Prostate gland (tissue), 2 donors: ENCODE results near the gene PDCD7. TPM values are rescaled to one million over a fixed set of nuclear protein-coding genes. Genes with fewer than 3 reads are reported as not detected.
"Not testable (repeated sequence)": the region's sequence is repeated elsewhere in the genome, so short reads cannot be mapped to it uniquely, and the experiment has no call there.

ENCODE experiments used
- DNase-seq: peaks from one replicate; pipeline ENCODE4 v3.0.0-alpha.2; 2019; ENCODE audit warnings: low spot score
- H3K27ac ChIP-seq, 2 donors: fragments of 200-600 bp; sonication (generic); 2 replicates each; pipeline ENCODE4 v1.5.1; 2017 to 2019
- H3K27me3 ChIP-seq: fragments of 200-600 bp; sonication (generic); replicated peaks from 2 replicates; pipeline ENCODE4 v1.5.1; 2019; ENCODE audit not compliant: insufficient read depth
- H3K36me3 ChIP-seq, 2 donors: fragments of 200-600 bp; sonication (generic); 1 replicate in 1 of 2; 2 replicates in 1 of 2; pipeline versions ENCODE4 v1.5.1 to v1.8.1; 2017 to 2019
- H3K4me1 ChIP-seq: fragments of 200-600 bp; sonication (generic); replicated peaks from 2 replicates; pipeline ENCODE4 v1.5.1; 2019
- H3K4me3 ChIP-seq, 2 donors: fragments of 200-600 bp; sonication (generic); 2 replicates each; pipeline ENCODE4 v1.5.1; 2017 to 2019
- H3K9me3 ChIP-seq: fragments of 200-600 bp; sonication (generic); 2 replicates; pipeline ENCODE4 v1.5.1; 2017
- POLR2A ChIP-seq: fragments of 450-650 bp; IDR thresholded peaks from one replicate; pipeline ENCODE4 v1.6.1; 2016; ENCODE audit warnings: antibody characterized with exemption, mild to moderate bottlenecking
- POLR2AphosphoS5 ChIP-seq: sonication (generic); formaldehyde crosslinking; IDR thresholded peaks from one replicate; pipeline ENCODE4 v1.6.1; 2017; ENCODE audit warnings: antibody characterized with exemption
- WGBS: methylation state at CpG from one replicate; pipeline ENCODE4 v1.1.5; 2018; 5-methylcytosine and 5-hydroxymethylcytosine counted together
- intact Hi-C: fragments of 100-400 bp; cut with DNase I; formaldehyde crosslinking; loops from one replicate; pipeline ENCODE4 v1.14.2; 2022
- total RNA-seq, 2 donors: library from RNA; depleted of rRNA; stranded (reverse); fragments of >200 nt; gene quantifications; one replicate each; pipeline ENCODE4 v1.1.0, GENCODE V29; 2016
- TF ChIP-seq, protein P1 (sequence below), 4 experiments: fragments of 200-600 bp in 2 of 4; fragments of 450-650 bp in 2 of 4; sonication (generic) in 2 of 4; IDR thresholded peaks; 1 replicate in 3 of 4; 2 replicates in 1 of 4; pipeline ENCODE4 v1.5.1; 2016 to 2019; ENCODE audit warnings: antibody characterized with exemption in 4 of 4, mild to moderate bottlenecking in 2 of 4, moderate library complexity in 2 of 4

The PDCD7 gene
- total RNA-seq, 2 donors from 2014 or later = 30.8 to 43.6 TPM

- DNase-seq = no peak
- H3K27ac ChIP-seq = peak overlapping the region in 1 of 2 donors; percentile 53
- H3K9me3 ChIP-seq = no peaks in the 10 kb centered on the region
- H3K36me3 ChIP-seq = no peaks in the 10 kb centered on the region
- TF ChIP-seq POLR2AphosphoS5 (no peak), POLR2A (no peak)
- TF ChIP-seq, protein P1, sequence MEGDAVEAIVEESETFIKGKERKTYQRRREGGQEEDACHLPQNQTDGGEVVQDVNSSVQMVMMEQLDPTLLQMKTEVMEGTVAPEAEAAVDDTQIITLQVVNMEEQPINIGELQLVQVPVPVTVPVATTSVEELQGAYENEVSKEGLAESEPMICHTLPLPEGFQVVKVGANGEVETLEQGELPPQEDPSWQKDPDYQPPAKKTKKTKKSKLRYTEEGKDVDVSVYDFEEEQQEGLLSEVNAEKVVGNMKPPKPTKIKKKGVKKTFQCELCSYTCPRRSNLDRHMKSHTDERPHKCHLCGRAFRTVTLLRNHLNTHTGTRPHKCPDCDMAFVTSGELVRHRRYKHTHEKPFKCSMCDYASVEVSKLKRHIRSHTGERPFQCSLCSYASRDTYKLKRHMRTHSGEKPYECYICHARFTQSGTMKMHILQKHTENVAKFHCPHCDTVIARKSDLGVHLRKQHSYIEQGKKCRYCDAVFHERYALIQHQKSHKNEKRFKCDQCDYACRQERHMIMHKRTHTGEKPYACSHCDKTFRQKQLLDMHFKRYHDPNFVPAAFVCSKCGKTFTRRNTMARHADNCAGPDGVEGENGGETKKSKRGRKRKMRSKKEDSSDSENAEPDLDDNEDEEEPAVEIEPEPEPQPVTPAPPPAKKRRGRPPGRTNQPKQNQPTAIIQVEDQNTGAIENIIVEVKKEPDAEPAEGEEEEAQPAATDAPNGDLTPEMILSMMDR (IDR thresholded peaks at IDR 0.05) = no peak
- WGBS = 71% methylated on average over 6 of the region's 6 CpGs
- H3K27me3 ChIP-seq = no peaks in the 10 kb centered on the region
- no peak overlapping the region for H3K4me3 ChIP-seq
- intact Hi-C loops = loop anchor here (5.0 kb wide), 1 partner anchor 58 kb away; no protein-coding TSS in a partner anchor
- H3K4me1 ChIP-seq = no peaks in the 10 kb centered on the region
Measured at GRCh38 chr15:65095747-65096104, 37.9 kb downstream of the PDCD7 start.

DNA sequence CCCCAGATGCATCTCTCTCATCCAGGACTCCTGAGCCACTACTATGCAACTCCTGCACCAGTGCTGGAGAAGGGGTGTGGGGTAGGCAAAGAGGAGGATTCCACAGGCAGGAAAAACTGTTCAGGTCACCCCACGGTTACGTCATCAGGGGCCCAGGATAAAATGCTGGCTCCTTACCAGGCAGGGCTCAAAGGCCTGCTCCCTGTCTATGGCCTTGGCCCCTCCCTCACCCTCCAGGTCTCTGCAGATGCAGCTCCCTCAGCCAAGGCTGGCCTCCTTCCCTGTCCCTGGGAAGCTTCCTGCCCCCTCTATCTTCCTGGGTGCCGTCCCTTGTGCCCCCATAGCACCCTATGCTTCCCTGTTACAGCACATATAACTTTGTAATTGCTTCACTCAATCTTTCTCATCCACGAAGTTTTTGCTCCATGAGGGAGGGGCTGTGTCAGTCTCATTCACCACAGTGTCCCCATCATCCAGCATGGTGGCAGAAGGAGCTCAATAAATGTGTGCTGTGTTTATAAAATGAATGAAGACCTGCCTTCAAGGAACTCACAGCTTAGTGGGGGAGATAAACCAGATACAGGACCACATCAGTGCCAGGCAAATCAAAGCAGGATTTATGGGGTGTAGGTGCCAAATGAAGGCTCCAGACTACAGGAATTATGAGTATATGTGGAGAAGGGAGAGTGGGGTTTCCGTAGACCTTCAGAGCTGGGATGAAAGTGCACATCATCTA, 38.4 kb downstream of the PDCD7 start:
- no peak for DNase-seq
- TF ChIP-seq, protein P1 (IDR thresholded peaks at IDR 0.05) = no peak
- TF ChIP-seq POLR2AphosphoS5 (no peak), POLR2A (no peak)
- no peaks in the 10 kb centered on the region for H3K9me3 ChIP-seq
- H3K4me3 ChIP-seq = no peak overlapping the region
- H3K27me3 ChIP-seq = no peaks in the 10 kb centered on the region
- no peaks in the 10 kb centered on the region for H3K36me3 ChIP-seq
- no peaks in the 10 kb centered on the region for H3K4me1 ChIP-seq
- 61% methylated on average over 5 of the region's 5 CpGs for WGBS
- intact Hi-C loops = loop anchor here (5.0 kb wide), 1 partner anchor 58 kb away; no protein-coding TSS in a partner anchor
- peak overlapping the region; percentile 47 to 53 for H3K27ac ChIP-seq

DNA sequence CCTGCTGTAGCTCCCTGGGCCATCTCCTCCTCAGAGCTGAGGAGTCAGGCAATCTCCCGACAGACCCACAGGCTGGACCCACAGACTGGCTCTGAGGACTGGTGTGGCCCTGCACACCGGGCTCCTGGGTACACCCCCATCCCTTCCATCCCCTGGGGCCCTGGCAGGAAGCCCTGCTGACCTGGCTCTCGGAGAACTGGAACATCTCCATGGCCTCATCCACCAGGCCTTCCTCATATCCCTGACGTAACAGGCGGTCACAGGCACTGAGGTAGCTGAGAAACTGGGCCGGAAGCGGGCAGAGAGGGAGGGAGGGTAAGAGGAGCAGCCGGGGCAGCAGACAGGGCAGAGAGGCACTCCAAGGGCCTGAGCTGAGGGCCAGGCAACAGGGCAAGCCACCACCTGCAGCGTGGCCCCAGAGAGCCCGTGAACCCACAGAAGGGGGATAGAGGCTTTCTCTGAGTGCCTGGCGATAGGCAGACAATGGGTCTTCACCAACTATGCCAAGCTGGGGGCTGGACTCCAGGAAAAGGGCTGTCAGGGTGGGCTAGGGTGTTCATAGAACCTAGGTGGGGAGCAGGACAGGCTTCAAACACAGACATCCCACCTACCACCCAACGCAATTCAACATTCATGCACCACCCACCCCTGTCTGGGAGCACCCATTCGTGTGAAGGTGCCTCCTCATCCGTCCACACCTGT, 39.2 kb downstream of the PDCD7 start:
- H3K4me3 ChIP-seq = no peak overlapping the region
- no peaks in the 10 kb centered on the region for H3K36me3 ChIP-seq
- peak overlapping the region; percentile 47 to 53 for H3K27ac ChIP-seq
- no peaks in the 10 kb centered on the region for H3K9me3 ChIP-seq
- WGBS = 68% methylated on average over 14 of the region's 14 CpGs
- TF ChIP-seq, protein P1 (IDR thresholded peaks at IDR 0.05) = no peak
- TF ChIP-seq POLR2AphosphoS5 = peak; percentile 24
- no peak for DNase-seq
- intact Hi-C loops = no loop called here
- H3K4me1 ChIP-seq = no peaks in the 10 kb centered on the region
- H3K27me3 ChIP-seq = no peaks in the 10 kb centered on the region

GRCh38 chr15:65093793-65094170, 39.8 kb downstream of the PDCD7 start:
- H3K4me3 ChIP-seq, H3K27me3 ChIP-seq, H3K4me1 ChIP-seq, DNase-seq, H3K36me3 ChIP-seq, H3K9me3 ChIP-seq, intact Hi-C loops: not testable (repeated sequence)
- H3K27ac ChIP-seq = peak overlapping the region in 1 of 2 donors; percentile 53
- WGBS = 95% methylated on average over 13 of the region's 13 CpGs

- Histone ChIP-seq H3K4me3 (no peak overlapping the region), H3K27ac (no peak overlapping the region), H3K9me3 (no peaks in the 10 kb centered on the region), H3K36me3 (no peaks in the 10 kb centered on the region), H3K4me1 (no peaks in the 10 kb centered on the region), H3K27me3 (no peaks in the 10 kb centered on the region)
- TF ChIP-seq, protein P1 (IDR thresholded peaks at IDR 0.05) = no peak
- TF ChIP-seq POLR2AphosphoS5 (no peak), POLR2A (no peak)
- intact Hi-C loops = no loop called here
- no peak for DNase-seq
- WGBS = 81% methylated on average over 16 of the region's 17 CpGs
Measured at GRCh38 chr15:65092911-65093792, 40.5 kb downstream of the PDCD7 start.
